ENCODE data around the gene CORO2A.

- TF ChIP-seq ZNF576 (CRISPR knock-in tag; IDR thresholded peaks at IDR 0.05), result no peak
- TF ChIP-seq FIP1L1 (IDR thresholded peaks at IDR 0.05; ENCODE audit: borderline replicate concordance, insufficient read depth, low read depth, low read length), result no peak
- no peak for TF ChIP-seq MLX (CRISPR knock-in tag; IDR thresholded peaks at IDR 0.05)
- no peak for TF ChIP-seq CHCHD3 (CRISPR knock-in tag; IDR thresholded peaks at IDR 0.05)
Measured at GRCh38 chr9:98185611-98186171, 6.7 kb downstream of the CORO2A start.

Measured in HepG2 (cell line).